PC-3 (cell line): ENCODE measurements around the gene AP2A1. TPM values are rescaled to one million over a fixed set of nuclear protein-coding genes. Genes with fewer than 3 reads are reported as not detected.

ENCODE experiments used
- ATAC-seq: fragments of 200-7000 bp; cut with Tn5 transposase; 2 replicates; pipeline ENCODE4 v1.9.1; 2020; ENCODE audit warnings: mild to moderate bottlenecking, moderate library complexity
- BruUV-seq: library from RNA; stranded (reverse); fragments of 400-500 nt; replicated peaks from 2 replicates; lab custom pipeline; 2021; lab: Mats Ljungman, UMichigan
- CTCF ChIA-PET: fragments of 300-600 bp; sonication (Branson Sonifier 250); formaldehyde crosslinking; loops from one replicate; lab custom pipeline; 2022; ENCODE audit warnings: antibody characterized with exemption; lab: Charles Lee
- POLR2A ChIA-PET: fragments of 300-600 bp; sonication (Branson Sonifier 250); formaldehyde crosslinking; loops from one replicate; lab custom pipeline; 2022; ENCODE audit warnings: antibody characterized with exemption; ENCODE audit not compliant: unreplicated experiment; lab: Charles Lee
- DNase-seq: peaks from one replicate; pipeline ENCODE4 v3.0.0-alpha.2; 2015
- H2AFZ ChIP-seq: fragments of 300-600 bp; sonication (generic); 2 replicates; pipeline ENCODE4 v1.6.0; 2016; ENCODE audit warnings: antibody characterized with exemption, low read length
- H3F3A ChIP-seq: fragments of 300-600 bp; sonication (generic); one replicate; pipeline ENCODE4 v1.6.0; 2017; ENCODE audit warnings: antibody characterized with exemption, low read length, control low read depth, mild to moderate bottlenecking; ENCODE audit not compliant: unreplicated experiment
- H3K27ac ChIP-seq: fragments of 300-600 bp; sonication (generic); 2 replicates; pipeline ENCODE4 v1.5.1; 2016; ENCODE audit warnings: mild to moderate bottlenecking, low read length
- H3K27me3 ChIP-seq: fragments of 300-600 bp; sonication (generic); 2 replicates; pipeline ENCODE4 v1.6.1; 2016; ENCODE audit warnings: low read length, mixed read lengths
- H3K36me3 ChIP-seq: fragments of 300-600 bp; sonication (generic); 2 replicates; pipeline ENCODE4 v1.6.1; 2016; ENCODE audit warnings: low read depth, mixed run types, low read length, mixed read lengths
- H3K4me1 ChIP-seq: fragments of 300-600 bp; sonication (generic); 2 replicates; pipeline ENCODE4 v1.5.1; 2016; ENCODE audit warnings: low read length; ENCODE audit not compliant: insufficient read depth
- H3K4me2 ChIP-seq: fragments of 300-600 bp; sonication (generic); 2 replicates; pipeline ENCODE4 v1.6.0; 2016; ENCODE audit warnings: low read length
- H3K4me3 ChIP-seq: fragments of 300-600 bp; sonication (generic); 2 replicates; pipeline ENCODE4 v1.5.1; 2016; ENCODE audit warnings: mild to moderate bottlenecking, low read length, mixed read lengths
- H3K79me2 ChIP-seq: fragments of 300-600 bp; sonication (generic); 2 replicates; pipeline ENCODE4 v1.6.1; 2017; ENCODE audit warnings: low read length, mixed read lengths
- H3K9ac ChIP-seq: fragments of 300-600 bp; sonication (generic); 2 replicates; pipeline ENCODE4 v1.6.0; 2016; ENCODE audit warnings: mild to moderate bottlenecking, low read length
- H3K9me2 ChIP-seq: fragments of 300-600 bp; sonication (generic); replicated peaks from 2 replicates; pipeline ENCODE4 v1.6.1; 2016; ENCODE audit warnings: mixed run types, low read length, mixed read lengths
- H3K9me3 ChIP-seq: fragments of 300-600 bp; sonication (generic); 2 replicates; pipeline ENCODE4 v1.6.1; 2016; ENCODE audit warnings: low read length, mixed read lengths
- H4K20me1 ChIP-seq: fragments of 300-600 bp; sonication (generic); 2 replicates; pipeline ENCODE4 v1.6.1; 2016; ENCODE audit warnings: low read length, mixed read lengths
- EZH2 ChIP-seq: fragments of 300-600 bp; sonication (generic); IDR thresholded peaks from one replicate; pipeline ENCODE4 v1.6.1; 2017; ENCODE audit warnings: antibody characterized with exemption, mild to moderate bottlenecking, low read length; ENCODE audit not compliant: unreplicated experiment
- EZH2phosphoT487 ChIP-seq: fragments of 300-600 bp; sonication (generic); IDR thresholded peaks from 2 replicates; pipeline ENCODE4 v1.6.1; 2018; ENCODE audit warnings: mild to moderate bottlenecking, antibody characterized with exemption, low read length, borderline replicate concordance
- intact Hi-C: fragments of 100-400 bp; cut with micrococcal nuclease; formaldehyde crosslinking; loops from 2 replicates; pipeline ENCODE4 v1.9.0; 2023
- total RNA-seq: library from RNA; depleted of rRNA; stranded (reverse); fragments of >200 nt; gene quantifications from 2 replicates; pipeline ENCODE4 v1.2.3, GENCODE V29; 2014
- TF ChIP-seq, protein P1 (sequence below): fragments of 300-600 bp; sonication (generic); conservative IDR thresholded peaks from 2 replicates; pipeline ENCODE4 v1.5.1; 2017; ENCODE audit warnings: antibody characterized with exemption, low read depth, mild to moderate bottlenecking, low read length

AP2A1 gene
- total RNA-seq, 1 experiment from 2014 or later: 143 TPM

- DNase-seq (no peak), ATAC-seq (no peak; the same call in 1 of the 2 replicates)
- Histone ChIP-seq H3K4me2 (no peak overlapping the region), H3K4me1 (no peaks in the 10 kb centered on the region), H3K4me3 (no peak overlapping the region), H3F3A (no peaks in the 10 kb centered on the region), H3K27ac (no peak overlapping the region), H2AFZ (no peak overlapping the region), H3K79me2 (no peaks in the 10 kb centered on the region), H3K36me3 (peaks cover 26% of the 10 kb centered on the region), H3K9me2 (no peaks in the 10 kb centered on the region), H4K20me1 (no peaks in the 10 kb centered on the region), H3K9me3 (no peaks in the 10 kb centered on the region), H3K27me3 (no peaks in the 10 kb centered on the region), H3K9ac (no peak overlapping the region)
- BruUV-seq: no TSS peak
- TF ChIP-seq EZH2phosphoT487 (no peak), EZH2 (no peak)
- TF ChIP-seq, protein P1, sequence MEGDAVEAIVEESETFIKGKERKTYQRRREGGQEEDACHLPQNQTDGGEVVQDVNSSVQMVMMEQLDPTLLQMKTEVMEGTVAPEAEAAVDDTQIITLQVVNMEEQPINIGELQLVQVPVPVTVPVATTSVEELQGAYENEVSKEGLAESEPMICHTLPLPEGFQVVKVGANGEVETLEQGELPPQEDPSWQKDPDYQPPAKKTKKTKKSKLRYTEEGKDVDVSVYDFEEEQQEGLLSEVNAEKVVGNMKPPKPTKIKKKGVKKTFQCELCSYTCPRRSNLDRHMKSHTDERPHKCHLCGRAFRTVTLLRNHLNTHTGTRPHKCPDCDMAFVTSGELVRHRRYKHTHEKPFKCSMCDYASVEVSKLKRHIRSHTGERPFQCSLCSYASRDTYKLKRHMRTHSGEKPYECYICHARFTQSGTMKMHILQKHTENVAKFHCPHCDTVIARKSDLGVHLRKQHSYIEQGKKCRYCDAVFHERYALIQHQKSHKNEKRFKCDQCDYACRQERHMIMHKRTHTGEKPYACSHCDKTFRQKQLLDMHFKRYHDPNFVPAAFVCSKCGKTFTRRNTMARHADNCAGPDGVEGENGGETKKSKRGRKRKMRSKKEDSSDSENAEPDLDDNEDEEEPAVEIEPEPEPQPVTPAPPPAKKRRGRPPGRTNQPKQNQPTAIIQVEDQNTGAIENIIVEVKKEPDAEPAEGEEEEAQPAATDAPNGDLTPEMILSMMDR: no peak
- intact Hi-C loops: no loop called here
- CTCF ChIA-PET: no interaction called here
- POLR2A ChIA-PET: no interaction called here
Observed at GRCh38 chr19:49837009-49837310, 70.2 kb downstream of the AP2A1 start.

- ATAC-seq: no peak
- ChIA-PET CTCF (no interaction called here), POLR2A (no interaction called here)
- Histone ChIP-seq H3K4me2 (no peak overlapping the region), H4K20me1 (no peaks in the 10 kb centered on the region), H3K27me3 (no peaks in the 10 kb centered on the region), H3K9me2 (no peaks in the 10 kb centered on the region), H2AFZ (no peak overlapping the region), H3K4me3 (no peak overlapping the region), H3K79me2 (no peaks in the 10 kb centered on the region), H3K9me3 (no peaks in the 10 kb centered on the region), H3K9ac (no peak overlapping the region), H3K4me1 (no peaks in the 10 kb centered on the region), H3K27ac (no peak overlapping the region), H3F3A (no peaks in the 10 kb centered on the region), H3K36me3 (peaks cover 26% of the 10 kb centered on the region)
- no peak for DNase-seq
- intact Hi-C loops: no loop called here
- BruUV-seq: no TSS peak
- TF ChIP-seq, protein P1: no peak
- no peak for TF ChIP-seq EZH2phosphoT487
- TF ChIP-seq EZH2: no peak
Observed at GRCh38 chr19:49837425-49837824, 70.6 kb downstream of the AP2A1 start.

- no peak for ATAC-seq
- Histone ChIP-seq H3K27ac (no peak overlapping the region), H3K9ac (no peak overlapping the region), H4K20me1 (no peaks in the 10 kb centered on the region), H3K9me2 (no peaks in the 10 kb centered on the region), H3K4me3 (no peak overlapping the region), H3K4me1 (no peaks in the 10 kb centered on the region), H3K9me3 (no peaks in the 10 kb centered on the region), H2AFZ (no peak overlapping the region), H3K79me2 (no peaks in the 10 kb centered on the region), H3K4me2 (no peak overlapping the region), H3F3A (no peaks in the 10 kb centered on the region), H3K27me3 (no peaks in the 10 kb centered on the region), H3K36me3 (peaks cover 21% of the 10 kb centered on the region)
- TSS peak; percentile 28 for BruUV-seq
- DNase-seq: no peak
- CTCF ChIA-PET: no interaction called here
- no peak for TF ChIP-seq EZH2
- TF ChIP-seq EZH2phosphoT487: no peak
- TF ChIP-seq, protein P1: no peak
- intact Hi-C loops: no loop called here
- POLR2A ChIA-PET: interaction anchor here (0.6 kb wide), 1 partner anchor 490 kb away, joined by 5 read pairs; no protein-coding TSS in a partner anchor
Observed at GRCh38 chr19:49838885-49839588, 72.2 kb downstream of the AP2A1 start.
